A549 treated with CORT108297 at 1 μM for 4 hours (cell line): ENCODE results near the gene SAMD4A. TPM values are rescaled to one million over a fixed set of nuclear protein-coding genes. Genes with fewer than 3 reads are reported as not detected.

Experiments
- total RNA-seq: library from RNA; stranded (reverse); fragments of 200-300 nt; extraction: Qiagen RNA extraction; gene quantifications from 5 replicates; pipeline ENCODE4 v1.2.3, GENCODE V29; 2022

Gene SAMD4A, protein sequence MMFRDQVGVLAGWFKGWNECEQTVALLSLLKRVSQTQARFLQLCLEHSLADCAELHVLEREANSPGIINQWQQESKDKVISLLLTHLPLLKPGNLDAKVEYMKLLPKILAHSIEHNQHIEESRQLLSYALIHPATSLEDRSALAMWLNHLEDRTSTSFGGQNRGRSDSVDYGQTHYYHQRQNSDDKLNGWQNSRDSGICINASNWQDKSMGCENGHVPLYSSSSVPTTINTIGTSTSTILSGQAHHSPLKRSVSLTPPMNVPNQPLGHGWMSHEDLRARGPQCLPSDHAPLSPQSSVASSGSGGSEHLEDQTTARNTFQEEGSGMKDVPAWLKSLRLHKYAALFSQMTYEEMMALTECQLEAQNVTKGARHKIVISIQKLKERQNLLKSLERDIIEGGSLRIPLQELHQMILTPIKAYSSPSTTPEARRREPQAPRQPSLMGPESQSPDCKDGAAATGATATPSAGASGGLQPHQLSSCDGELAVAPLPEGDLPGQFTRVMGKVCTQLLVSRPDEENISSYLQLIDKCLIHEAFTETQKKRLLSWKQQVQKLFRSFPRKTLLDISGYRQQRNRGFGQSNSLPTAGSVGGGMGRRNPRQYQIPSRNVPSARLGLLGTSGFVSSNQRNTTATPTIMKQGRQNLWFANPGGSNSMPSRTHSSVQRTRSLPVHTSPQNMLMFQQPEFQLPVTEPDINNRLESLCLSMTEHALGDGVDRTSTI
- total RNA-seq, result 6.0 to 8.3 TPM (median 6.7 TPM) in 5 replicates

DNA sequence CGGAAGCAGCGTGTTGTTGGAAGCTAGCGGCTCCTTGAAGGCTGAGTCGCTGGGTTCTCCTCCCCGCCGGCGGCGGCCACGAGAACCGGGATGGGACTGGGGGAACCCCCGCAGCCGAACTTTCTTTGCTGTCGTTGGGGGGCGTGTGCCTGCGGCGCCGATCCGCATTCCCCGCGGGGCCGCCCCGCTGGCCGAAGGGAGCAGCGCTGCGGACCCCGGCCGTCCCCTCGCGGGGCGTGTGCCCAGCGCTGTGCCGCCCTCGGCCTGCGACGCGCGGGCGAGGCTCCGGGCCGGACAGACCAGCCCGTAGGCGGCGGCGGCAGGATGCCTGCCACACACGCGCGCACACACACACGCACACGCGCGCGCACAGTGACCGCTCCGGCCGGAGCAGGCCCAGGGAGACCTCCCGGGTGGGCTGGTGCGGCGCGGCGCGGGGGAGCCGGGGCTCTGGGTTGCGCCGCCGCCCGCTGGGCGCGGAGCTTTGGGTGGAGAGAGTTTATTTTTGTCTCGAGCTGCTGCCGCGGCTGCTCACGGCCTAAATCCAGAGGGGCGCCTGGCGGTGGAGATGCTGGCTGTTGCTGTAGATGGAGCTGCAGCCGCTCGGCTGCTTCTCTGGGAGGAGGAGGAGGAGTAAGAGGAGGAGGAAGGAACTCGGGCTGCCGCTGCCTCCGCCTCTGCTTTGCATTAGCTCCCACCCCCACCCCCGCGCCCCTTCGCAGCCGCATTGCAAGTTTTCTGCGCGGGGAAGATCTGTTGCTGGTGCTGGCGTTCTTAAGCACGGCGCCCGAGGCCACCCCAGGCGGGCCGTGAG, at the start of gene SAMD4A:
Gene SAMD4A (plus strand): TSS at position 719 of the 814 bp plus-strand sequence. CDS start 789 bp downstream, outside the sequence.

Other genes starting within 250 kb of the SAMD4A start
- gene CDKN3, start 170.1 kb upstream of the SAMD4A start, total RNA-seq, result 71.4 to 85.3 TPM (median 81.6 TPM) in 5 replicates
- gene CNIH1, start 125.8 kb upstream of the SAMD4A start, total RNA-seq, result 247 to 348 TPM (median 249 TPM) in 5 replicates
- 32.4 to 79.3 TPM (median 40.8 TPM) in 5 replicates for gene GMFB, start 78.1 kb upstream of the SAMD4A start, total RNA-seq
- 16.2 to 24.2 TPM (median 18.5 TPM) in 5 replicates for gene CGRRF1, start 57.2 kb upstream of the SAMD4A start, total RNA-seq